Renal cortical epithelial cell (primary cell): Measurements from ENCODE around the gene JARID2. TPM values are rescaled to one million over a fixed set of nuclear protein-coding genes. Genes with fewer than 3 reads are reported as not detected.
A peak's percentile ranks its signal among the peaks of the same experiment; 100 is the strongest.

Experiments used
- DNase-seq: peaks from one replicate; pipeline ENCODE4 v3.0.0-alpha.2; 2011; ENCODE audit warnings: low read depth
- total RNA-seq: library from RNA; depleted of rRNA; stranded (reverse); fragments of >200 nt; gene quantifications from 2 replicates; pipeline ENCODE4 v1.2.3, GENCODE V29; 2014

JARID2 gene
- total RNA-seq, 1 donor from 2014 or later: 8.5 TPM

- no peak for DNase-seq
These were observed 215.5 kb downstream of the JARID2 start for GRCh38 chr6:15461127-15461944.

DNA sequence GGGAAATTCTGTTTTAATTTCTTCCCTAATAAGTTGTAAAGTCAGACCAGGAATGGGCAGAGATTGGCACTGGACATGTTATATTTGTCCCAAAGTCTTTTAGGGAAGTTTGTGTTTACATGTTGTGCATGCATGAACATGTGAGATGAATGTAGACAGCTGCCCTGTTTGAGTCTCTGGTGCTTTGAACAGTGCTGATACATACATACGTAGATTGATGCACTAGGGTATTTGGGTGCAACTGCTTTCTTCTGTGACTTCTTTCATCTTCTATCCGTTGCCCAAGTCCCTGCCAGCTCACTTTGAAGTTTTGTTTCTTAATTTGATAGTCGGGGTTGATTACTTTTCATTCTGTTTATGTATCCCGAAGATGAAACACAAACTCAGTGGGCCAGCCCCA is 216.4 kb downstream of the JARID2 start:
- DNase-seq: no peak

GRCh38 chr6:15462717-15463525 is 217.1 kb downstream of the JARID2 start:
- DNase-seq: no peak

DNA sequence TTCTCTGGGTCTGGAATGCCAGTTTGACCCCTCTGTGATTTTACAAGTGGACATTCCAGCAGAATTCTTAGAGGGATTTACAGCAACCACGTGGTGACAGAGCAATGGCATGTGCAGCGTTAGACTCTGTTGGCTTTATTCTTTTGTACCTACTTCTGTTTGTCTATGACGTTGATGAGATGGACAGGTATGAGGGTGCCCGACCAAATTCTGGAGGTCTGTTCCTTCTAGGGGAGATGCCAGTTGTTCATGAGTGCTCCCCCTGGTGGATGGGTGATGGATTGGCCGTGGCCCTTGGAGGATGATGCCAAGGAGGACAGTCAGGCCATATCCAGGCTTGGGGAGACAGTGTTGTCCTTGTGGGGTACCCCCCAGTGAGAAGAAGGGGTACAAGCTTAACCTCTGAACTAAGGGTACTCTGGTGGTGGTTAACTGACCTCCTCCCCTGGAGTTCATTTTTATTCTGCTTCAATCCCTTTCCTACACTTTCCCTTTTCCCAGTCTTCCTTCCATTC is 218.4 kb downstream of the JARID2 start:
- DNase-seq: no peak

- no peak for DNase-seq
These were observed 219.3 kb downstream of the JARID2 start for GRCh38 chr6:15465212-15465611.

GRCh38 chr6:15470746-15471145 is 224.9 kb downstream of the JARID2 start:
- no peak for DNase-seq

DNA sequence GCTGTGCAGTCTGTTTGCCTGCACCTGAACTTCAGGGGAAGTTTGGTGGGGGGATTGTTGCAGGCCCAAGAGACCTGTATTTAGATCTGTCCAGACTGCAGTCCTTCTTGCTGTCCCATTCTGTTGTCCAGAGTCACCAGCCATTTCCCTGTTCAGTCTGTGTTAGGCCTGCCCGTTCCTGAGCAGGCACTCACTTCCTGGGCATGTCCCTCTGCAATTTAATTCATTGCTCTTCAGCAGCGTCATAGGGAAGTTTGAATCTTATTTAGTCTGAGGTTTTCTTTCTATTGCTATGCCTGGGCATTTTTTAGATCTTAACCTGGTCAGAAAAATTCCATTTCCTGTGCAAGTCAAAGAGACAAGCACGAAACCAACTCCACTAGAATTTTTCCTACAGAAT is 226.8 kb downstream of the JARID2 start:
- no peak for DNase-seq

DNA sequence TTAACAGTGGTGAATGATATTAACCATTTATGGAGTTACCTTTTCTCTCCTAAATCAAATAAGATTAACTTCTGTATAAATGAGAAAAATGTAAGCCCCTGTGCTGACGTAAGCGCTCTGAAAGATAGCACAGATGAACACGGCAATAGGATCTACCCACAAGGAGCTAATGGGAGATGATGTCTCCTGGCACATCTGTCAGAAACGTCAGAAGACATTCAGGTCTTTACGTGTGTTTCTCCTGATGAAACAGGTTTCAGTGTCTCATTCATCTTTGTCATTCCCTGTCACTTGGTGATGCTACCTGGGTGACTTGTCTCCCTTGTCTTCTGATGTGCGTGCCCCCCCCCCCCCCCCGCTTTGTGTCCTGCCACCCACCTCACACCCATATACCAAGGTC is 227.3 kb downstream of the JARID2 start:
- no peak for DNase-seq

DNA sequence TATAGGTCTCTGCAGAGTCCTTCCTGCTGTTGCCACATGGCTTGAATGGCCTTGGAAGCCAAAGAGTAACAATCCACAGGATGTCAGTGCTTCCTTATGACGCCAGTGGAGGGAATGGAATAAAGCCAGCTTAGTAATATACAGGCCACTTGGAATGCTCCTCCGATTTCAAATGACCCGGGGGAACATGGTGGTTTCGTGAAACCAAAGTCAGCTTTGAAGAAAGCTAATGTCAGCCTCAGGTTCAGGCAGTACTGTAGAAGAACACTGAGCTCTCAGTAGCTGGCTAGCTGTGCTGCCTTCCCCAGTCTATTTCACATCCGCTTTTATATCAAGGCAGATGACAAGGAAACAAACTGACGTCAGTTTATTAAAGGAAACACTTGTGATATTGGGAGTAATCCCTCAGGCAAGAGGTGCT is 227.9 kb downstream of the JARID2 start:
- DNase-seq: peak; percentile 67

DNA sequence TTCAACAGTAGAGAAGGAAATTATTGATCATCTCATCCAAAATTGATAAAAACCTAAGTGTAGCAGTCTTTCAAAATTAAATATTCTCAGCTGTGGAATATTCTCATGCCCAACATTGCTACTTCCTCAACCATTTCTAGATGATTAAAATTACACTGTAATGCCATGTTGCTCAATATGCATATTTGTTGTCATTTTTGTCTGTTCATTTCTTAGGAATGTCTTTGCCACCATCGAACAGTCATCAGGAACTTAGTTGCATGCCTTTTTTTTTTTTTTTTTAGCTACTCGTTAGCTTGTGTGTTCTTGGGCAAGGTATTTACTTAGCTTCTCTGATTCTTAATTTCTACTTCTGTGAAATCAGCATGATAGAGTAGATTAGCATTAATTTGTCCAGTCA is 228.3 kb downstream of the JARID2 start:
- no peak for DNase-seq

DNA sequence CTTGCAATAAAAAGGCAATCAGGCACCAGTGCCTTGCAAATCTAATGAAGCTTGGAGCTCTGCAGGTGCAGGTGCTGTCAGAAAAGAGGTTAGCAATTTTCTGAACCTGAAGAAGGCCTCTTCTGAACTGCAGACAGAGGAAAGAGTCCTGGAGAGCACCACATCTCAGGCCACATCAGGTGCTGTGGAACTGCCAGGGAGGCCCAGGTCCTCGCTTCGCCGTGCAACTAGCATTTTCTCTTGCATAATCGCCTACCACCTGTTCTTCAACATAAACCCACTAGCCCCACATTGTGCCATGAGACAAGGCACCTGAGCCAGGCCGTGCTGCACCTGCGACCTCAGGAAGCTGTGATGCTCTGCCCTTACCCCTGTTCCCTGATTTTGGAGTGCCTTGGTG is 229.4 kb downstream of the JARID2 start:
- no peak for DNase-seq

GRCh38 chr6:15475872-15476271 is 230.0 kb downstream of the JARID2 start:
- DNase-seq: no peak

DNA sequence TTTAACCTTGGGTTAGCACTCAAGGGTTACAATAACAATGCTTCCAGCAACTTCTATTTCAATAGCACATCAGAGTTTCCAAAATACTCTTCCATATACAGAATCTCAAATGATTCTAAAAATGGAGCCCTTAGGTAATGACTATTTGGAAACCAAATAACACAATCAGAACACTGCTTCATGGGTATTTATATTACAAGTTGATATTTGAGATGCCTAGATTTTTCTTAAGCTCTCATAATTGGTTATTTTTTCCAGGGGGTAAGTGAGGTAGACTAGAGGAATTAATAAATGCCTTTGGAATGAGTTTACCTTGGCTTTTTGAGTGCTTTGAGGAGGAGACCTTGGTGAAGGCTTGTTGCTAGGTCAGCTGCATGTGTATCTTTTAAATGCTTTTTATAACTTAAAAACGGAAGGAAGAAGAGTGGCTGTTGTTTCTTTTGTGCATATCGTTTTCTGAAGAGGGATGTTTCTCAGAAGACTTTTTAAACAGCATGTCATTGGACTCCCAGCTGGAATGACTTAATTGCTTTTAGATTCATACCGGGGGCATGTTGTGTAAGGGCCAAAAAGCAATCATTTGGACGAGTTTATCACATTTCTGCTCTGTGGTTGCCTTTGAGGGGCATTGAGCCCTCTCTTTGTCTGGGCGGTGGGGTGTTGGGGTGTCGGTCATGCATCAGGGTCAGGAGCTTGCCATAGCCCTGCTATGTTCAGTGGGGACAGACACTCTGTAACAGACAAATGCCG is 230.9 kb downstream of the JARID2 start:
- no peak for DNase-seq

GRCh38 chr6:15477746-15478145 is 231.9 kb downstream of the JARID2 start:
- DNase-seq: no peak

DNA sequence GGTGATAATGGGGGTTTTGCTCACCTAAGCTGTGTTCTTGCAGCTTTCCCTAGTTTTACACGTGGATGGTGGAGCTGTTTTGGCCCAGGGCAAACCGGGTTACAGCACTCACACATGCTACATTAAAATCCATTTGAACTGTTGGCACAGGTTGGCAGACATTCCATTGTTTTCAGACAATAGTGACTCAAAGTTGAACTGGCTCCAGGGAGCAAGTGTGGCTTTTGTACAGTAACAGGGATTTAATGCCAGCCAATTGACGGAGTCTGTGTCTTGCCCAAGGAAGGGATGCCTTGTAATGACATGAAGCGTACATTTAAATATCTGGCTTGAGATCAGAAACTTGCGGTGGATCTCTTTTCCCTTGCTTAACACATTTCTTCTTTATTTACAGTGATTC is 233.9 kb downstream of the JARID2 start:
- peak; percentile 91 for DNase-seq

GRCh38 chr6:15480525-15480924 is 234.7 kb downstream of the JARID2 start:
- no peak for DNase-seq

GRCh38 chr6:15481390-15482291 is 235.8 kb downstream of the JARID2 start:
- peak; percentile 38 for DNase-seq

DNA sequence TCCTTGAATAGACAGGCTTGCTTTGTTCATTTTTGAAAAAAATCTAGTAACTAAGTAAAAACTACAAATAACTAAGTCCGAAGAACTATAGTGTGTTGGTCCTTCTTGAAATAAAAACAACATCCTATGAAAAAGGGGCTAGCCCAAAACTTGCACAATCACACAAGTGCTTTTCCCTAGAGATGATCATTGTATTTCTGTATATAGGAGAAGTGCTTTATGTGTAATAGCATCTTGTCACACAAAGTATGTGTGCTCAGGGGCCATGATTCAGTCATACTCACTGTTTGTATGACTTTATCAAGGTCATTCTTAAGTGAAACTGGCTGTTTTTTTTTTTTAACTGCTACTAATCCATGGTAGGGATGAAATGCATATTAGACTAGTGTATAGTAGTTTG is 237.2 kb downstream of the JARID2 start:
- no peak for DNase-seq

GRCh38 chr6:15484140-15484539 is 238.3 kb downstream of the JARID2 start:
- no peak for DNase-seq

DNA sequence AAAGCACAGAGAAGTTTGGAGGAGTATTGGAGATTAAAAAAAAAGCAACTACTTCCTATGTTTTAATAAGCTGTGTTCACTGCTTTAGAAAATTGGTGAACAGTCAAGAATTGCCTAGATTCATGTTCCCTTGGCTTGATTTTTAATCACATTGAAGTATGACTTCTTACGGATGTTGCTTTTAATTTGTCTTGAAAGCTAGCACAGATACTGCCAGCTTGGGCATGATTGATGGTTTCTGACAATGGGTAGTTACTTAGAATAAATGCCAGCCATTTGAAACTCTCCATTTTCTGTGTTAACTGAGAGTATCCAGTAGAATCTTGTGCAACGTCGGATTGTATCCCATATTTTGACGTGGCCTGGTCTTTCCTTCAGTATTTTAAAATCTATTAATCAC is 239.0 kb downstream of the JARID2 start:
- no peak for DNase-seq

DNA sequence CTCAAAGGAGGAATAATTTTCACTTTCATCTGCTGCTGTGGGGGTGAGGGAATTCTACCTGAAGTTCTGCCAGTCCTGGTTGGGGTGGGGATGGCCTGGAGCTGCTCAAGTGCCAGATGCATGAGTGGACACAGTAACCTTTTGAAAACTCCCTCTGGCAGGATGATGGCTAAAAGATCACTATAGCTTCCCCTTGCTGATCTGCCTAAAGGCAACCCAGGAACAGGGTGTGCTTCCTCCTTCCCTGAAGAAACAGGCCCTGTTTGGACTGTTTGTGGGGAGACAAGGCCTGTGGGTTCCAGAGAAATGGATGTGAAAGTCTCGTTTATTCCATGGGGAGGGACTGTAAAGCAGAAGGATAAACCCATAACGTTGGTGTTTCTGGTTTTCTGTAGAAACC is 240.1 kb downstream of the JARID2 start:
- DNase-seq: peak; percentile 46
